IMR-90 (cell line): ENCODE measurements around the gene RNASEH2B.

Experiments used
- MAZ ChIP-seq: IDR thresholded peaks from 2 replicates; pipeline ENCODE4 v1.6.1; 2012; ENCODE audit warnings: low read depth, mild to moderate bottlenecking, low read length, improper control_type of control experiment, moderate library complexity, borderline replicate concordance
- MXI1 ChIP-seq: IDR thresholded peaks from 2 replicates; pipeline ENCODE4 v1.6.1; 2012; ENCODE audit warnings: low read depth, mild to moderate bottlenecking, low read length, moderate library complexity, borderline replicate concordance
- RFX5 ChIP-seq: IDR thresholded peaks from 2 replicates; pipeline ENCODE4 v1.8.0; 2012; ENCODE audit warnings: low read depth, mild to moderate bottlenecking, low read length, moderate library complexity
- TF ChIP-seq, protein P1 (sequence below): conservative IDR thresholded peaks from 2 replicates; pipeline ENCODE4 v1.5.1; 2012; ENCODE audit warnings: mild to moderate bottlenecking, low read depth, low read length, improper control_type of control experiment
- TF ChIP-seq, protein P2 (sequence below): fragments of 150-350 bp; IDR thresholded peaks from 2 replicates; pipeline ENCODE4 v1.6.1; 2017; ENCODE audit warnings: mild to moderate bottlenecking, antibody characterized with exemption, low read length, low read depth
- TF ChIP-seq, protein P3 (sequence below): fragments of 150-350 bp; IDR thresholded peaks from 2 replicates; pipeline ENCODE4 v1.6.1; 2016; ENCODE audit warnings: low read depth, mild to moderate bottlenecking, low read length, moderate library complexity, borderline replicate concordance

- TF ChIP-seq RFX5 (no peak), MAZ (no peak), MXI1 (no peak)
- TF ChIP-seq, protein P1, sequence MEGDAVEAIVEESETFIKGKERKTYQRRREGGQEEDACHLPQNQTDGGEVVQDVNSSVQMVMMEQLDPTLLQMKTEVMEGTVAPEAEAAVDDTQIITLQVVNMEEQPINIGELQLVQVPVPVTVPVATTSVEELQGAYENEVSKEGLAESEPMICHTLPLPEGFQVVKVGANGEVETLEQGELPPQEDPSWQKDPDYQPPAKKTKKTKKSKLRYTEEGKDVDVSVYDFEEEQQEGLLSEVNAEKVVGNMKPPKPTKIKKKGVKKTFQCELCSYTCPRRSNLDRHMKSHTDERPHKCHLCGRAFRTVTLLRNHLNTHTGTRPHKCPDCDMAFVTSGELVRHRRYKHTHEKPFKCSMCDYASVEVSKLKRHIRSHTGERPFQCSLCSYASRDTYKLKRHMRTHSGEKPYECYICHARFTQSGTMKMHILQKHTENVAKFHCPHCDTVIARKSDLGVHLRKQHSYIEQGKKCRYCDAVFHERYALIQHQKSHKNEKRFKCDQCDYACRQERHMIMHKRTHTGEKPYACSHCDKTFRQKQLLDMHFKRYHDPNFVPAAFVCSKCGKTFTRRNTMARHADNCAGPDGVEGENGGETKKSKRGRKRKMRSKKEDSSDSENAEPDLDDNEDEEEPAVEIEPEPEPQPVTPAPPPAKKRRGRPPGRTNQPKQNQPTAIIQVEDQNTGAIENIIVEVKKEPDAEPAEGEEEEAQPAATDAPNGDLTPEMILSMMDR = no peak
- TF ChIP-seq, protein P2, sequence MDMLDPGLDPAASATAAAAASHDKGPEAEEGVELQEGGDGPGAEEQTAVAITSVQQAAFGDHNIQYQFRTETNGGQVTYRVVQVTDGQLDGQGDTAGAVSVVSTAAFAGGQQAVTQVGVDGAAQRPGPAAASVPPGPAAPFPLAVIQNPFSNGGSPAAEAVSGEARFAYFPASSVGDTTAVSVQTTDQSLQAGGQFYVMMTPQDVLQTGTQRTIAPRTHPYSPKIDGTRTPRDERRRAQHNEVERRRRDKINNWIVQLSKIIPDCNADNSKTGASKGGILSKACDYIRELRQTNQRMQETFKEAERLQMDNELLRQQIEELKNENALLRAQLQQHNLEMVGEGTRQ = no peak
- TF ChIP-seq, protein P3, sequence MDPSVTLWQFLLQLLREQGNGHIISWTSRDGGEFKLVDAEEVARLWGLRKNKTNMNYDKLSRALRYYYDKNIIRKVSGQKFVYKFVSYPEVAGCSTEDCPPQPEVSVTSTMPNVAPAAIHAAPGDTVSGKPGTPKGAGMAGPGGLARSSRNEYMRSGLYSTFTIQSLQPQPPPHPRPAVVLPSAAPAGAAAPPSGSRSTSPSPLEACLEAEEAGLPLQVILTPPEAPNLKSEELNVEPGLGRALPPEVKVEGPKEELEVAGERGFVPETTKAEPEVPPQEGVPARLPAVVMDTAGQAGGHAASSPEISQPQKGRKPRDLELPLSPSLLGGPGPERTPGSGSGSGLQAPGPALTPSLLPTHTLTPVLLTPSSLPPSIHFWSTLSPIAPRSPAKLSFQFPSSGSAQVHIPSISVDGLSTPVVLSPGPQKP = no peak
Measured at GRCh38 chr13:51000061-51000460, 90.5 kb downstream of the RNASEH2B start.
